ENCODE results near the gene ABLIM2.

DNA sequence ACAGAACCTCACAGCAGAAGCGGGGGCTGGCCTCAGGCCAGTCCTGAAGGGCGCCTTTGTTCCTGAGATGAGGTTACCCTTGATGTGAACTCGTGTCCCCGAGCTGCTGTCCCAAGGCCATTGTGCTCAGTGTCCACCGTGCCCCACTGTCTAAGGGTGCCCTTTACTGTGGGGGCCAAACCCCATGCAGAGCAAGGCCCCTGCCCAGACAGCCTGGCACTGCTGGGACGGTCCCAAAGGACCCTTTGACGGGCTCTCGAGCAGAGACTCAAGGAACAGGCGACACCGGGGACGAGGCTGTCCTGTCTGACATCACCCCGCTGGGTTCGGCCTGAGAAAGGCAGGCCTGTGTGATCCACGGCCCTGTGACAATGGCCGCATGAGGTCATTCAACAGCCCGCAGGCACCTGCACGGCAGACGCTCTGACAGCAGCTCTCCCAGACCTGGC, 100.6 kb downstream of the ABLIM2 start:
- TF ChIP-seq, protein P1, sequence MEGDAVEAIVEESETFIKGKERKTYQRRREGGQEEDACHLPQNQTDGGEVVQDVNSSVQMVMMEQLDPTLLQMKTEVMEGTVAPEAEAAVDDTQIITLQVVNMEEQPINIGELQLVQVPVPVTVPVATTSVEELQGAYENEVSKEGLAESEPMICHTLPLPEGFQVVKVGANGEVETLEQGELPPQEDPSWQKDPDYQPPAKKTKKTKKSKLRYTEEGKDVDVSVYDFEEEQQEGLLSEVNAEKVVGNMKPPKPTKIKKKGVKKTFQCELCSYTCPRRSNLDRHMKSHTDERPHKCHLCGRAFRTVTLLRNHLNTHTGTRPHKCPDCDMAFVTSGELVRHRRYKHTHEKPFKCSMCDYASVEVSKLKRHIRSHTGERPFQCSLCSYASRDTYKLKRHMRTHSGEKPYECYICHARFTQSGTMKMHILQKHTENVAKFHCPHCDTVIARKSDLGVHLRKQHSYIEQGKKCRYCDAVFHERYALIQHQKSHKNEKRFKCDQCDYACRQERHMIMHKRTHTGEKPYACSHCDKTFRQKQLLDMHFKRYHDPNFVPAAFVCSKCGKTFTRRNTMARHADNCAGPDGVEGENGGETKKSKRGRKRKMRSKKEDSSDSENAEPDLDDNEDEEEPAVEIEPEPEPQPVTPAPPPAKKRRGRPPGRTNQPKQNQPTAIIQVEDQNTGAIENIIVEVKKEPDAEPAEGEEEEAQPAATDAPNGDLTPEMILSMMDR (conservative IDR thresholded peaks at IDR 0.05) = no peak
- TF ChIP-seq ZFX (IDR thresholded peaks at IDR 0.05) = no peak

All from C4-2B (cell line).